GM23338 (cell line): Measurements from ENCODE around the gene PIK3AP1.

Experiments
- CREB1 ChIP-seq: fragments of 250-450 bp; sonication (Bioruptor Pico); IDR thresholded peaks from 2 replicates; pipeline ENCODE4 v1.5.0; 2020; ENCODE audit warnings: low read depth, mild to moderate bottlenecking, moderate library complexity
- EZH2 ChIP-seq: fragments of 200-600 bp; sonication (generic); IDR thresholded peaks from one replicate; pipeline ENCODE4 v1.8.0; 2017; ENCODE audit warnings: antibody characterized with exemption, mild to moderate bottlenecking, low read depth; ENCODE audit not compliant: unreplicated experiment
- EZH2phosphoT487 ChIP-seq: fragments of 200-600 bp; sonication (generic); IDR thresholded peaks from one replicate; pipeline ENCODE4 v1.8.1; 2018; ENCODE audit warnings: antibody characterized with exemption; ENCODE audit not compliant: unreplicated experiment
- NANOG ChIP-seq: IDR thresholded peaks from 2 replicates; pipeline ENCODE4 v1.6.1; 2016; ENCODE audit warnings: antibody characterized with exemption, borderline replicate concordance
- POLR2AphosphoS5 ChIP-seq: IDR thresholded peaks from 2 replicates; pipeline ENCODE4 v1.6.1; 2016; ENCODE audit warnings: antibody characterized with exemption, low read depth
- TF ChIP-seq, protein P1 (sequence below), 2 experiments: fragments of 200-600 bp in 1 of 2; sonication (generic) in 1 of 2; conservative IDR thresholded peaks; 2 replicates each; pipeline versions ENCODE4 v1.5.1 to v1.6.1; 2016 to 2017; ENCODE audit warnings: antibody characterized with exemption in 2 of 2, low read depth in 2 of 2, mild to moderate bottlenecking in 2 of 2, moderate library complexity in 1 of 2
- TF ChIP-seq, protein P2 (sequence below): IDR thresholded peaks from one replicate; pipeline ENCODE4 v1.6.1; 2018; ENCODE audit warnings: antibody characterized with exemption; ENCODE audit not compliant: unreplicated experiment

DNA sequence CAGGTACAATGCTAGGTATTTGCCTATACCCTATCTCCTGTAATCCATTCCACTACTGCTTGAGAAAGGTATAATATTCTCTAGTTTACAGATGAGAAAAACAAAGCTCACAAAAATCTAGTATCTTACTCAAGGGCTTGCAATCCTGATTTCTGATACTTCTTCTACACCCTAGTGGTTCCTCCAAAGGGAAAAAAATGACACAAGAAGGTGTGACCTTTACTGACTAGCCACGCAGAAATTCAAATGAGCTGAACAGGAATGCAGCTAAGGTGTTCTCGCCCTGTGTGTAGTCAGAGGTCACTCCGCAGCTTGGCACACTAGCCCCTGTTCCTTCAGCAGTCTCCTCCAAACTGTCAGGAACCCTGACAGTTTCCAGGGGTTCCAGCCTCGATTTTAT lies 74.0 kb downstream of the PIK3AP1 start:
- TF ChIP-seq, protein P1, sequence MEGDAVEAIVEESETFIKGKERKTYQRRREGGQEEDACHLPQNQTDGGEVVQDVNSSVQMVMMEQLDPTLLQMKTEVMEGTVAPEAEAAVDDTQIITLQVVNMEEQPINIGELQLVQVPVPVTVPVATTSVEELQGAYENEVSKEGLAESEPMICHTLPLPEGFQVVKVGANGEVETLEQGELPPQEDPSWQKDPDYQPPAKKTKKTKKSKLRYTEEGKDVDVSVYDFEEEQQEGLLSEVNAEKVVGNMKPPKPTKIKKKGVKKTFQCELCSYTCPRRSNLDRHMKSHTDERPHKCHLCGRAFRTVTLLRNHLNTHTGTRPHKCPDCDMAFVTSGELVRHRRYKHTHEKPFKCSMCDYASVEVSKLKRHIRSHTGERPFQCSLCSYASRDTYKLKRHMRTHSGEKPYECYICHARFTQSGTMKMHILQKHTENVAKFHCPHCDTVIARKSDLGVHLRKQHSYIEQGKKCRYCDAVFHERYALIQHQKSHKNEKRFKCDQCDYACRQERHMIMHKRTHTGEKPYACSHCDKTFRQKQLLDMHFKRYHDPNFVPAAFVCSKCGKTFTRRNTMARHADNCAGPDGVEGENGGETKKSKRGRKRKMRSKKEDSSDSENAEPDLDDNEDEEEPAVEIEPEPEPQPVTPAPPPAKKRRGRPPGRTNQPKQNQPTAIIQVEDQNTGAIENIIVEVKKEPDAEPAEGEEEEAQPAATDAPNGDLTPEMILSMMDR (conservative IDR thresholded peaks at IDR 0.05; ENCODE audit: low read depth in 2 of 2): no peak
- TF ChIP-seq POLR2AphosphoS5 (no peak), NANOG (no peak), EZH2phosphoT487 (no peak), CREB1 (CRISPR knock-in tag) (no peak), EZH2 (no peak)
- TF ChIP-seq, protein P2, sequence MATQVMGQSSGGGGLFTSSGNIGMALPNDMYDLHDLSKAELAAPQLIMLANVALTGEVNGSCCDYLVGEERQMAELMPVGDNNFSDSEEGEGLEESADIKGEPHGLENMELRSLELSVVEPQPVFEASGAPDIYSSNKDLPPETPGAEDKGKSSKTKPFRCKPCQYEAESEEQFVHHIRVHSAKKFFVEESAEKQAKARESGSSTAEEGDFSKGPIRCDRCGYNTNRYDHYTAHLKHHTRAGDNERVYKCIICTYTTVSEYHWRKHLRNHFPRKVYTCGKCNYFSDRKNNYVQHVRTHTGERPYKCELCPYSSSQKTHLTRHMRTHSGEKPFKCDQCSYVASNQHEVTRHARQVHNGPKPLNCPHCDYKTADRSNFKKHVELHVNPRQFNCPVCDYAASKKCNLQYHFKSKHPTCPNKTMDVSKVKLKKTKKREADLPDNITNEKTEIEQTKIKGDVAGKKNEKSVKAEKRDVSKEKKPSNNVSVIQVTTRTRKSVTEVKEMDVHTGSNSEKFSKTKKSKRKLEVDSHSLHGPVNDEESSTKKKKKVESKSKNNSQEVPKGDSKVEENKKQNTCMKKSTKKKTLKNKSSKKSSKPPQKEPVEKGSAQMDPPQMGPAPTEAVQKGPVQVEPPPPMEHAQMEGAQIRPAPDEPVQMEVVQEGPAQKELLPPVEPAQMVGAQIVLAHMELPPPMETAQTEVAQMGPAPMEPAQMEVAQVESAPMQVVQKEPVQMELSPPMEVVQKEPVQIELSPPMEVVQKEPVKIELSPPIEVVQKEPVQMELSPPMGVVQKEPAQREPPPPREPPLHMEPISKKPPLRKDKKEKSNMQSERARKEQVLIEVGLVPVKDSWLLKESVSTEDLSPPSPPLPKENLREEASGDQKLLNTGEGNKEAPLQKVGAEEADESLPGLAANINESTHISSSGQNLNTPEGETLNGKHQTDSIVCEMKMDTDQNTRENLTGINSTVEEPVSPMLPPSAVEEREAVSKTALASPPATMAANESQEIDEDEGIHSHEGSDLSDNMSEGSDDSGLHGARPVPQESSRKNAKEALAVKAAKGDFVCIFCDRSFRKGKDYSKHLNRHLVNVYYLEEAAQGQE: no peak
